KOPT-K1 (cell line): ENCODE results near the gene C1R.

Experiments used
- H3K27ac ChIP-seq: fragments of 200-600 bp; sonication (generic); 2 replicates; pipeline ENCODE4 v1.5.1; 2016; ENCODE audit warnings: antibody characterized with exemption, mild to moderate bottlenecking, low read depth, low read length; ENCODE audit not compliant: poor library complexity, severe bottlenecking
- H3K36me3 ChIP-seq: fragments of 200-600 bp; sonication (generic); 2 replicates; pipeline ENCODE4 v1.5.1; 2017; ENCODE audit warnings: antibody characterized with exemption, mild to moderate bottlenecking, low read length, moderate library complexity; ENCODE audit not compliant: insufficient read depth
- H3K9me3 ChIP-seq: fragments of 200-600 bp; sonication (generic); 2 replicates; pipeline ENCODE4 v1.5.1; 2017; ENCODE audit warnings: antibody characterized with exemption, low read length, mild to moderate bottlenecking; ENCODE audit not compliant: insufficient read depth, poor library complexity, severe bottlenecking

The C1R gene

DNA sequence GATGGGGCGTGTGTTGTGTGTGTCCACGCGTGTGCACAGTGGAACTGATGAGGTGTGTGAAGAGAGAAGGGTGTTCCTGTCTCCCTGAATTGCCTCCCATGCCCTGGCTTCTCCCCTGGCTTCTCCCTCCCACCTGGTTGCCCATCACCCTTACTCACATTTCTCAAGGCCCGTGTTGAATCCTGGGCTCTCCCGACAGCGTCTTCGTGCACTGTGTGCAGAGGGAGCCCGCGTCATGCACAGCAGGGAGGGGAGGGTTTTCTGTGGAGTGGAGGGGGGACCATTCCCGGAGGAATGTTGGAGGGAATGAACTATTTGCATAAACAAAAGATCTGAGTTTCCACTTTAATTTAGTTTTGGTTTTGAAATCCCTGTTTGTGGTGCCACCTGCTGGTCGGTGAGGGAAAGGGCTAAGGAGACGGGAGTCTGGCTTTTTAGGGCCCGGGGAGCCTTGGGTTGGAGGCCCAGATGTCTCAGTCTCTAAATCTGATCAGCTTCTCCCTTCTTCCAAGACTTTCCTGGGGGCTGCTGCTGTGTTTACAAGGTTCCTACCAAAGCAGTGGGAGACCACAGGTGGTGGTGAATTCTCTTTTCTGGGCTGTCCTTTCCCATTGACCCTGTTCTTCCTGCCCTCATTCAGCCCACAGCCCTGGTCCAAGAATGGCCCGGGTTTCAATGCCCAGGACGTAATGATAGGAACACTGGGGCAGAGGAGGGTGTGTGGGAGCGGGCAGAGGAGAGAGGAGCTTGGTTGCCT, at the start of gene C1R:
Gene C1R (minus strand): TSS at position 217 of the 757 bp plus-strand sequence. CDS start 57 bp downstream, at position 160.
- Histone ChIP-seq H3K36me3 (no peaks in the 10 kb centered on the region), H3K27ac (peak within 1 kb of the TSS; percentile 41), H3K9me3 (no peaks in the 10 kb centered on the region)

DNA sequence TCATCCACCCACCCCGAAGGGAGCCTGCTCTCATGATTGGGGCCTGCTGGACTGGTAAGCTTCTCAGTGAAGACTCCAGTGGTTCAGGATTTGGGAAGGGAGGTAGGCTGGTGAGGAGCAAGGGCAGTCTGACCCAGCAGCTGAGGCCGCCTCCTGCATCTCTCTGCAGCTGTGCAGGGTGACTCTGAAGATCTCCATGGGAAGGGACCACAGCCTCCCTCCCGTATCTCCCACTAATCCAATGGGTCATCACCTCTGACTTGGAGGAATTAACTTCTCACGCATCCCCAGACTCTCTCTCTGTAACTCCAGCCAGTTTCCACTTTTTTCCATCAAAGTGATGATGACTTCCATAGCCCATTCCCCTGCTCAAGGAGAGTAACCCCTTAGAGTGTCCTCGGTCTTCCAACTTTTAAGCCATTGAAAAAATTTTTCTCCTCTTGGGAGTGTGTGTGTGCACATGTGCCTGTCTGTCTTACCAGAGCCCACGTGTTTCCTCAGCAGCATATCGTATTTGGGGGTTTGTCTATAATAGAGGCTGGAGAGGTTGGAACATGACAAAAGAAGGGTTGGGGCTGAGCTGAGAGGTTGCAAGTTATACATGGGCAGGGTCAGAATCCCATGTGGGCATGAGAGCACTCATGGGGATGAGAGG, 49.2 kb upstream of the C1R start:
- peaks cover 38% of the 10 kb centered on the region for H3K36me3 ChIP-seq
- H3K9me3 ChIP-seq: no peaks in the 10 kb centered on the region
- no peak overlapping the region for H3K27ac ChIP-seq

- Histone ChIP-seq H3K36me3 (peaks cover 51% of the 10 kb centered on the region), H3K9me3 (no peaks in the 10 kb centered on the region)
Observed at GRCh38 chr12:7139200-7139599, 47.0 kb upstream of the C1R start.

DNA sequence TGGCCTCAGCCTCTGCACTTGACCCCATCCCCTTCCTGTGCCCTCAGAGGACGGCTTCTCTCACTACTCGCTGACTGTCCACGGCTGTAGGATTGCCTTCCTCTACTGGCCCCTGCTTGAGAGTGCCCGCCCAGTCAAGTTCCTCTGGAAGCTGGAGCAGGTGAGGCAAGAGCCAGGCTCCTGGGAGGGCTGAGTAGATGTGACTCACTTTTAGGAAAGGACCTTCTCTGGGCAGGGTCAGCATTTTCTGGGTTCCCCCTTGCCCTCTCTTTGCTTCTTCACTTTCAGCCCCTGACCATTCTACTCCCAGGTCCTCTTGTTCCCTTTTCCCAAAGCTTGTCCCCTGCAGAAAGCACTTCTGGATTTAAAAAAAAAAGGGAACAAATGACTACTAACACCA, 45.7 kb upstream of the C1R start:
- H3K27ac ChIP-seq: no peak overlapping the region
- H3K36me3 ChIP-seq: peaks cover 42% of the 10 kb centered on the region
- H3K9me3 ChIP-seq: no peaks in the 10 kb centered on the region

More at GRCh38 chr12:7139200-7139599, 47.0 kb upstream of the C1R start:
- no peak overlapping the region for H3K27ac ChIP-seq

DNA sequence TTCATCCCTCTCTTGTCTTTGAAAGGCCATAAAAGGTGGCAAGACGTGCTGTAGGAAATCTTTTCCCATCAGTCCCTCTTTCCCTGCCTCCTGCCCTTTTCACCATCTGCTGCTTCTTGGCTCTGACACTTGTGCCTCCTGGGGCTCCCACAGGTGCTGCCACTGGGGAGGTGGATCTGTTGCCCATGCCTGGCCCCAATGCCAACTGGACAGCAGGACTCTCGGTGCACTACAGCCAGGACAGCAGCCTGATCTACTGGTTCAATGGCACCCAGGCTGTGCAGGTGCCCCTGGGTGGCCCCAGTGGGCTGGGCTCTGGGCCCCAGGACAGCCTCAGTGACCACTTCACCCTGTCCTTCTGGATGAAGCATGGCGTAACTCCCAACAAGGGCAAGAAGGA, 44.4 kb upstream of the C1R start:
- H3K27ac ChIP-seq: no peak overlapping the region
- peaks cover 39% of the 10 kb centered on the region for H3K36me3 ChIP-seq
- H3K9me3 ChIP-seq: no peaks in the 10 kb centered on the region

DNA sequence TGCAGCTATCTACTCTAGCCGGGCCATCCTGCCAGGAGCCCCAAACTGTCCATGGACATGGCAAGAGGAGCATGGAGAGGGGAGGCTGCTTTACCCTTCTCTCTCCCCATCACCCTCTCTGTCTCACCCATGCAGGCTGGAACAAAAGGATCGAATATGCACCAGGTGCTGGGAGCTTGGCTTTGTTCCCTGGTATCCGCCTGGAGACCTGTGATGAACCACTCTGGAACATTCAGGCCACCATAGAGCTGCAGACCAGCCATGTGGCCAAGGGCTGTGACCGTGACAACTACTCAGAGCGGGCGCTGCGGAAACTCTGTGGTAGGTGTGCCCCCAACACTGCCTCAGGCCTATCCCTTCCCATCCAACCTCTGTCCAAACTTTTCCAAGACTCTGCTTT, 43.8 kb upstream of the C1R start:
- H3K36me3 ChIP-seq: peaks cover 34% of the 10 kb centered on the region
- no peaks in the 10 kb centered on the region for H3K9me3 ChIP-seq
- H3K27ac ChIP-seq: no peak overlapping the region

GRCh38 chr12:7134396-7135166, 42.3 kb upstream of the C1R start:
- no peaks in the 10 kb centered on the region for H3K9me3 ChIP-seq
- H3K27ac ChIP-seq: no peak overlapping the region
- H3K36me3 ChIP-seq: peaks cover 33% of the 10 kb centered on the region

- peaks cover 19% of the 10 kb centered on the region for H3K36me3 ChIP-seq
- H3K9me3 ChIP-seq: no peaks in the 10 kb centered on the region
- peak overlapping the region; percentile 45 for H3K27ac ChIP-seq
Observed at GRCh38 chr12:7131502-7131866, 39.2 kb upstream of the C1R start.

GRCh38 chr12:7130701-7131501, 38.7 kb upstream of the C1R start:
- no peaks in the 10 kb centered on the region for H3K9me3 ChIP-seq
- peak overlapping the region; percentile 45 for H3K27ac ChIP-seq
- H3K36me3 ChIP-seq: peaks cover 13% of the 10 kb centered on the region; the same call in 1 of the 2 replicates

DNA sequence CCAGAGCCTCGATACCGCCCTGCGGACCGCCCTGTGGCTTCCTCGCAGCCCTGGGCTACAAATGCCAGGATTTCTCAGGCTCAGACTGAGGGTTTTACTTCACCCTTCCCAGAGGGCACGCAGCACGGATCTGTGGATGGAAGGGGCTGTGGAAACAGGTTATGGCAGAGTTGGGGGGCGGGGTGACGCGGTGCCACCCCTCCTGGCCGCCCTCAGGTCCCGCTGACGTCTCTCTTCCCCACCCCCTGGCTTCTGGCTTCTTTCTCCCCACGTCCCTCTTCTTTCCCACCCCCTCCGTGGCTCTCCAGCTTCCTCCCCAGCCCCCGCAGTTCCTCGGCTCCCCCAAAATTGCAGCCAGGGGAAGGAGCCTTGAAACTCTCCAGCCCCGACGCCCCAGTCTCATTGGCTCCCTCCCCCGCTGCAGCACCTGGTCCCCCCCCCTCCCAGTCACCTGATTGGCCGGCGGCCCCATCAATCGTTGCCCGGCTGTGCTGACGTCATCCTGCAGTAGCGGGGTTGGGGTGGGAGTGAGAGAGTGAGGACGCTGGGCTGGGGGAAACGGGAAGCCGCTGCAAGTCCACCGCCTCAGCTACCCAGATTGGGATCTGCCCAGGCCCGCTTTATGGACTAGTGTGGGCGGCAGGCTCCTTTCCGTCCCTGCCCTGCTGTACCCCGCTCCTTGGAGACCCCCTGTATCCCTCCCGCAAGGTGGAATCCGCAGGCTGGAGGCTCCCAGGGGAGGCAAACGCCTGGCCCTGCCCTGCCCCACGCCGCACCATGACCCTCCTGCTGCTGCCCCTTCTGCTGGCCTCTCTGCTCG, 37.8 kb upstream of the C1R start, which contains the start of gene CLSTN3:
Gene CLSTN3 (plus strand): TSS at position 500 of the 820 bp plus-strand sequence. CDS start 278 bp downstream, at position 778.
- Histone ChIP-seq H3K36me3 (peaks cover 5% of the 10 kb centered on the region; the same call in 1 of the 2 replicates), H3K9me3 (no peaks in the 10 kb centered on the region), H3K27ac (peak within 1 kb of the TSS; percentile 45)

- no peaks in the 10 kb centered on the region for H3K36me3 ChIP-seq
- peak overlapping the region; percentile 45 for H3K27ac ChIP-seq
- H3K9me3 ChIP-seq: no peaks in the 10 kb centered on the region
Observed at GRCh38 chr12:7129287-7129871, 37.1 kb upstream of the C1R start.

DNA sequence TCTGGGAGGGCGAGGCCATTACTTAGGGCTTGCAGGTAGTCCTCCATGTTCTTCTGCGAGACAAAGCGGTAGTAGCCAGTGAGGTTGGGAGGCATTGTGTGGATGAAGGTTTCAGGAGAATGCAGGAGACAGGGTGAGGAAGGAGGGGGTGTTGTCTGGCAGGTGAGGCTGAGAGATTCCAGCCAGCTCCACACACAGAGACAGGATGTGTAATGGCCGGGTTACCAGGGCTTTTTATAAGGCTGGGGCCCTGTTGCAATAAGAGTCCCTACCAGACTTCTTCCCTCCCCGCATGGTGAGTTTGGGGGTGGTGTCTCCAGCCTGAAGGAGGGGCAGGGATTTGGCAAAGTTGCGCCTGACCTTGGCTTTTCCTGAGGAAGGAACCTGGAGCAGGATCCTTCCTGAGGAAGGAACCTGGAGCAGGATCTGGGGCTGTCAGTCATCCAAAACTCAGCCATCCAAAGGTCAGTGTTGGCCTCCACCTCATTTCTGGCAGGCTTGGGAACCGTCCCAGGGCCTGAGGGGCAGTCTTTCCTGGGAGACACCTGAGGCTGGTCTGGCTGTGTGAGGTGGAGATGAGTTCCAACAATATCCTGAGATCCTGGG, 36.5 kb upstream of the C1R start, which contains the start of gene RBP5:
Gene RBP5 (minus strand): TSS at position 209 of the 606 bp plus-strand sequence. CDS start 114 bp downstream, at position 95.
- Histone ChIP-seq H3K9me3 (no peaks in the 10 kb centered on the region), H3K36me3 (no peaks in the 10 kb centered on the region), H3K27ac (peak within 1 kb of the TSS; percentile 45)

- Histone ChIP-seq H3K36me3 (no peaks in the 10 kb centered on the region), H3K27ac (no peak overlapping the region), H3K9me3 (no peaks in the 10 kb centered on the region)
Observed at GRCh38 chr12:7127916-7128626, 35.8 kb upstream of the C1R start.
